Left renal cortex interstitium (tissue), 4 donors: Measurements from ENCODE around the gene IDH2. TPM values are rescaled to one million over a fixed set of nuclear protein-coding genes. Genes with fewer than 3 reads are reported as not detected.

Source experiments
- polyA plus RNA-seq, 4 donors: library from polyadenylated mRNA; unstranded; fragments of 120-200 nt; gene quantifications; one replicate each; pipeline ENCODE4 v1.2.1, GENCODE V29; 2013; ENCODE audit not compliant: insufficient read length in 4 of 4

The IDH2 gene
- polyA plus RNA-seq, 4 donors = 200 to 237 (median 214) TPM

Other genes starting within 250 kb of the IDH2 start
- gene AP3S2, start 208.5 kb downstream of the IDH2 start, polyA plus RNA-seq = 10 to 100 TPM; 40.3 to 47.0 (median 41.9) TPM
- gene ARPIN, start 189.5 kb downstream of the IDH2 start, polyA plus RNA-seq = 10 to 100 TPM; 25.9 to 30.9 (median 28.8) TPM
- 10 to 100 TPM; 18.3 to 24.6 (median 19.9) TPM for gene ZNF710, start 101.1 kb downstream of the IDH2 start, polyA plus RNA-seq
- gene SEMA4B, start 98.9 kb upstream of the IDH2 start, polyA plus RNA-seq = 10 to 100 TPM; 35.6 to 54.1 (median 43.2) TPM
- 10 to 100 TPM; 50.2 to 62.1 (median 52.7) TPM for gene CIB1, start 131.5 kb upstream of the IDH2 start, polyA plus RNA-seq
- gene GDPGP1, start 131.7 kb upstream of the IDH2 start, polyA plus RNA-seq = 1 to 10 TPM; 3.9 to 5.7 (median 4.7) TPM
- gene TTLL13, start 147.1 kb upstream of the IDH2 start, polyA plus RNA-seq = under 1 TPM in 3 of 4 donors, not detected in 1; 0.08 to 0.57 (median 0.18) TPM
- 100 to 1,000 TPM; 111 to 147 (median 122) TPM for gene NGRN, start 163.2 kb upstream of the IDH2 start, polyA plus RNA-seq
- 1 to 10 TPM; 3.5 to 7.0 (median 5.7) TPM for gene ZNF774, start 249.8 kb upstream of the IDH2 start, polyA plus RNA-seq